Astrocyte (in vitro differentiated cells and primary cell): ENCODE results near the gene TENT4B.

Source experiments
- CTCF ChIP-seq: IDR thresholded peaks from 2 replicates; pipeline ENCODE4 v1.5.1; 2011; ENCODE audit warnings: low read depth, mild to moderate bottlenecking, inconsistent platforms, low read length, moderate library complexity; ENCODE audit not compliant: insufficient read depth
- EZH2 ChIP-seq: IDR thresholded peaks from 2 replicates; pipeline ENCODE4 v1.6.1; 2012; ENCODE audit warnings: mild to moderate bottlenecking, low read length, inconsistent platforms; ENCODE audit not compliant: insufficient read depth

DNA sequence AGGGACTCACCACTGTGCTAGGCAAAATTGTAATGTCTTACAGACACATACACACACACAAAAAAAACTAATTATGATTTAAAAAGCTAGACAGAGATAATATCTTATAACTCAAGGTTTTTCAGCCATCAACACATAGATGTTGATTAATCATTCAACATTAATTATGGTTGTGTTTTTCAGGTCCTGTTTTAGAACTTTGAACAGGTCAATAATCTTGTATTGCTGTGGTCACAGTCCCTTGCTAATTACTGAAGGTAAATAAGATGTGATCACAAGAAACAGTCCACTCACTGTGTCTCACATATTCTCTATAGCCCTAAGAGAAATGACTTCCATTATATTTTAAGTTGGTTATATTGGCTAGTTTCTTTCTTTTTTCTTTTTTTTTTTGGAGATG is 32.4 kb upstream of the TENT4B start:
- TF ChIP-seq CTCF (no peak), EZH2 (no peak)
